Measurements from ENCODE around the gene ERGIC3.
"Not testable (repeated sequence)": the region's sequence is repeated elsewhere in the genome, so short reads cannot be mapped to it uniquely, and the experiment has no call there.

Gene ERGIC3

DNA sequence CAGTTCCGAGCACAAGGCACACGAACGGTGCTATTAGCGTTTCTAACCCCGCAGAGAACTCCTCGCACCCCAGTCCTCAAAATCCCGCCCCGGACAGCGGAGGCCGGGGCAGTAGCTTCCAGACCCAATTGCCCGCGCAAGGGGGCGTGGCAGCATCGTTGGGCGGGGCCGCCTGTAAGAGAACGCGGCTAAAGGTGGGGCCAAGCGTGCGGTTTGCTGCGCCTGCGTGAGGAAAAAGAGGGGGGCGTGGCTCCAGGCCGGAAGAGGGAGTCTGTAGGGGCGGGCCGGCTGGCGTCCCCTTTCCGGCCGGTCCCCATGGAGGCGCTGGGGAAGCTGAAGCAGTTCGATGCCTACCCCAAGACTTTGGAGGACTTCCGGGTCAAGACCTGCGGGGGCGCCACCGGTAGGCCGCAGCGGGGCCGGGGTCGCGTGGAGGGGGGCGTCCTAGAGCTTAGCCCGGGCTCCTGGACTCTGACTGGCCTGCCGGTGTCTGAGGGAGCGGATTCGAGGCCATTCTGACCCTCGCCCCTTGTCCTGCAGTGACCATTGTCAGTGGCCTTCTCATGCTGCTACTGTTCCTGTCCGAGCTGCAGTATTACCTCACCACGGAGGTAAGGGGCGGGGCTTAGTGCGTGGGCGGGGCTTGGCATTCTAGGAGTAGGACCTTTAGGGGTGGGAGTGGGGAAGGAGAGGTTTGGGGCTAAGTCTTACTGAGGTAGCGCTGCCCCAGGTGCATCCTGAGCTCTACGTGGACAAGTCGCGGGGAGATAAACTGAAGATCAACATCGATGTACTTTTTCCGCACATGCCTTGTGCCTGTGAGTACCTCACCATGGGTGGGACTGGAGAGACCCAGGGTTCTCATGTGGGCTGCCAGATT is at the start of gene ERGIC3:
ERGIC3 (plus strand) TSS at position 296 of the 880 bp plus-strand sequence; CDS start at position 316, 20 bp downstream.
- DNase-seq: peak; percentile 88

DNA sequence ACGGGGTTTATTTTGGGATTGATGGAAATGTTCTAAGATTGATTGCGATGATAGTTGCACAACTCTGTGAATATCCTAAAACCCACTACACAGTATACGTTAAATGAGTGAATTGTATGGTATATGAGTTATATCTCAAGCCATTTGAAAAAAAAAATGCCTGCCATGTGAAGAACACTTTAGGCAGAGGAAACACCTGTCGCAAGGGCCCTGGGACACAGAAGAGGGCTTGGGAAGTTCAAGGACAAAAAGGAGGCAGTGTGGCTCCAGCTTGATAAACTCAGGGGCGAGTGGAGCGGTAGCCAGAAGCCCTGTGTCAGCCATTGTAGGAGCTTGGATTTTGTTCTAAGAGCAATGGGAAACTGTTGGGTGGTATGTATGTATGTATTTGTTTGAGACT is 49.5 kb upstream of the ERGIC3 start:
- DNase-seq: no peak

DNA sequence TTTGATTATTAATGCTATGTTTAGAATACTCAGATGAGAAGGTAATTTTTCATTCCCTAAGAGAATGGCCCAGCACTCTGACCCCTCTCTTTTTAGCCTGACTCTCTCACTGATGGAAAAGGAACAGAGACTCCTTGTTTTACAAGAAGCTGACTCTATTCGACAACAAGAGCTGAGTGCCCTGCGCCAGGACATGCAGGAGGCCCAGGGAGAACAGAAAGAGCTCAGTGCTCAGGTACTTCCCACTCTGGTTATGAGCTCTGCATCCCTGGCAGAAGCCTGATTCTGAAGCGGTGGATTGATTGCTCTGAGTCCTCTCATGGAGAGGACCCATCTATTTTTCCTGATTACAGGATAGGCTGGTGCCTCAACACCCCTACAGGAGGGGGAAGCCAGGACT is 45.4 kb upstream of the ERGIC3 start:
- DNase-seq: no peak

DNA sequence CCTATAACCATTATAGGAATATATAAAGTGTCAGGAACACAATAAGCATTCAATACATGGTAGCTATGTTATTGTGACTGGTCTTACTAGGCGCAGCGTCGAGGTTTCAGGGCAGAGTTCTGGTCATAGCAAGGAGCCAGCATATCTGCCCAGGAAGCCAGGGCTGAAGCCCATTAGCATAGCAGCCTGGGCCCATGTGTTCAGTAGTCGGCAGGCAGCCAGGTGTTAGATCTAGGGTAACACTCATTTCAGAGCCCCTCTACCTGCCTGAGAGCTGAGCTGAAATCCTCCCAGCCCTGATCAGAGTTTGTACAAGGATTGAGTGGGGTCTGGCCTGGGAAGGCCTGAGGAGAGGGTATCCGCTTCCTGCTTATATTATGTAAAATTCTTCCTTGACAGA is 44.6 kb upstream of the ERGIC3 start:
- no peak for DNase-seq

DNA sequence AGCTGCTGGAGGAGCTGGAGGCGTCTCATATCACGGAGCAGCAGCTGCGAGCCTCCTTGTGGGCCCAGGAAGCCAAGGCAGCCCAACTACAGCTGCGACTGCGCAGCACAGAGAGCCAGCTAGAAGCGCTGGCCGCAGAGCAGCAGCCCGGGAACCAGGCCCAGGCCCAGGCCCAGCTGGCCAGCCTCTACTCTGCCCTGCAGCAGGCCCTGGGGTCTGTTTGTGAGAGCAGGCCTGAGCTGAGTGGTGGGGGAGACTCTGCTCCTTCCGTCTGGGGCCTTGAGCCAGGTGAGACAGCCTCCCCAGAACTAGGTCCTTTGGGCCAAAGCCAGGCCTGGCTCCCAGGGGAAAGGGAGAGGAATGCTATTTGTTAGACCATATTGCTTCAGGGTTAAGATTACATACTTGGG is 44.1 kb upstream of the ERGIC3 start:
- DNase-seq: no peak

DNA sequence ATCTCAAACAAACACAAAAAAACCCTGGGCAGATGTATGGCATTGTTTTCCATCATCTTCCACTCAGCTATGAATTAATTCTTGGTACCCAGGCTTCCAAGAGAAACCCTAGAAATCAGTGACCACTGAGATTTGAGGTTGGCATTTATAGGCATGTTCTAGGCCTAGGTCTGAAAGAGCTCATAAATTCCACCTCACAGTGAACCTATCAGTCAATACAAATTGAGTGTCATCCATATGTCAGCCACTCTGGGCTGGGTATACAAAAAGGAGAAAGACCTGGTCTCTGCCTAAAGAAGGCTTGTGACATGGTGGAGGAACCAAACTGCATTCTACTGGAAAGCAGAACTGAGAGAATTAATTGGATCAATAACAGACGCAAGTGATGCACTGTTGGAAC is 42.6 kb upstream of the ERGIC3 start:
- DNase-seq: no peak

DNA sequence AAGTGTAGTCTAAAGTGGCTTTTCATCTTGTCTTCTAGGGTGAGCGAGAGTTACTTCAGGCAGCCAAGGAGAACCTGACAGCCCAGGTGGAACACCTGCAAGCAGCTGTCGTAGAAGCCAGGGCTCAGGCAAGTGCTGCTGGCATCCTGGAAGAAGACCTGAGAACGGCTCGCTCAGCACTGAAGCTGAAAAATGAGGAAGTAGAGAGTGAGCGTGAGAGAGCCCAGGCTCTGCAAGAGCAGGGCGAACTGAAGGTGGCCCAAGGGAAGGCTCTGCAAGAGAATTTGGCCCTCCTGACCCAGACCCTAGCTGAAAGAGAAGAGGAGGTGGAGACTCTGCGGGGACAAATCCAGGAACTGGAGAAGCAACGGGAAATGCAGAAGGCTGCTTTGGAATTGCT is 39.5 kb upstream of the ERGIC3 start:
- DNase-seq: no peak

DNA sequence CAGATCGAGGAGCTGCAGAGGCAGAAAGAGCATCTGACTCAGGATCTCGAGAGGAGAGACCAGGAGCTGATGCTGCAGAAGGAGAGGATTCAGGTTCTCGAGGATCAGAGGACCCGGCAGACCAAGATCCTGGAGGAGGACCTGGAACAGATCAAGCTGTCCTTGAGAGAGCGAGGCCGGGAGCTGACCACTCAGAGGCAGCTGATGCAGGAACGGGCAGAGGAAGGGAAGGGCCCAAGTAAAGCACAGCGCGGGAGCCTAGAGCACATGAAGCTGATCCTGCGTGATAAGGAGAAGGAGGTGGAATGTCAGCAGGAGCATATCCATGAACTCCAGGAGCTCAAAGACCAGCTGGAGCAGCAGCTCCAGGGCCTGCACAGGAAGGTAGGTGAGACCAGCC is 38.6 kb upstream of the ERGIC3 start:
- no peak for DNase-seq

DNA sequence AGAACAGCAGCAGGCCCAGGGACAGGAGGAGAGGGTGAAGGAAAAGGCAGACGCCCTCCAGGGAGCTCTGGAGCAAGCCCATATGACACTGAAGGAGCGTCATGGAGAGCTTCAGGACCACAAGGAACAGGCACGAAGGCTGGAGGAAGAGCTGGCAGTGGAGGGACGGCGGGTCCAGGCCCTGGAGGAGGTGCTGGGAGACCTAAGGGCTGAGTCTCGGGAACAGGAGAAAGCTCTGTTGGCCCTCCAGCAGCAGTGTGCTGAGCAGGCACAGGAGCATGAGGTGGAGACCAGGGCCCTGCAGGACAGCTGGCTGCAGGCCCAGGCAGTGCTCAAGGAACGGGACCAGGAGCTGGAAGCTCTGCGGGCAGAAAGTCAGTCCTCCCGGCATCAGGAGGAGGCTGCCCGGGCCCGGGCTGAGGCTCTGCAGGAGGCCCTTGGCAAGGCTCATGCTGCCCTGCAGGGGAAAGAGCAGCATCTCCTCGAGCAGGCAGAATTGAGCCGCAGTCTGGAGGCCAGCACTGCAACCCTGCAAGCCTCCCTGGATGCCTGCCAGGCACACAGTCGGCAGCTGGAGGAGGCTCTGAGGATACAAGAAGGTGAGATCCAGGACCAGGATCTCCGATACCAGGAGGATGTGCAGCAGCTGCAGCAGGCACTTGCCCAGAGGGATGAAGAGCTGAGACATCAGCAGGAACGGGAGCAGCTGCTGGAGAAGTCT is 37.9 kb upstream of the ERGIC3 start:
- DNase-seq: no peak

DNA sequence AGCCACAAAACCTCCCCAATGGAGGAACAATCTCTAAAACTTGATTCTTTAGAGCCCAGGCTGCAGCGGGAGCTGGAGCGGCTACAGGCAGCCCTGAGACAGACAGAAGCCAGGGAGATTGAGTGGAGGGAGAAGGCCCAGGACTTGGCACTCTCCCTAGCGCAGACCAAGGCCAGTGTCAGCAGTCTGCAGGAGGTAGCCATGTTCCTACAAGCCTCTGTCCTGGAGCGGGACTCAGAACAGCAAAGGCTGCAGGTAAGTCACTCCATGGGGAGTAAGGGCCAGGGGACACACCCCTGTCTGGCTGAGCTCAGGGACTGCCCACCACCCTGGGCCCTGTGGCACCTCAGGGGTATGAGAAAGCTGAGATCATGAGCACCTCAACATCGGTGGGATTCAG is 37.1 kb upstream of the ERGIC3 start:
- no peak for DNase-seq

DNA sequence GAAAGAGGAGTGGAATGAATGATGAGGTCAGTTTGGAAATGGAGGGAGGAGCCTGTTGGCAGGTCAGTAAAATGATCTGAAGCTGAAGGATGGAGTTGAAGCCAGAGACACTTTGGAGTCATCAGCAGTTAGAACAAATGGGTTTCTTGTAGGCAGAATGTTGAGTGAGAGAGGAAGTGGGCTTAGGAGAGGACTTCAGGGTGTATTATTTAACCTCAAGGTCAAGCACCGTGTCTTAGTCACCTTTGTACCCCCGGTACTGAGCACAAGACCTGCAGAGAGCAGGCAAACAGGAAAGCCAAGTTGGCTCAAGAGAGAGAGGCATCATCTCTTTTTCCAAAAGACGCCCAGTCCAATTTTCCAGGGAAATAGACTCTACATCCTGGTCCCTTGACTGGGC is 35.7 kb upstream of the ERGIC3 start:
- no peak for DNase-seq

DNA sequence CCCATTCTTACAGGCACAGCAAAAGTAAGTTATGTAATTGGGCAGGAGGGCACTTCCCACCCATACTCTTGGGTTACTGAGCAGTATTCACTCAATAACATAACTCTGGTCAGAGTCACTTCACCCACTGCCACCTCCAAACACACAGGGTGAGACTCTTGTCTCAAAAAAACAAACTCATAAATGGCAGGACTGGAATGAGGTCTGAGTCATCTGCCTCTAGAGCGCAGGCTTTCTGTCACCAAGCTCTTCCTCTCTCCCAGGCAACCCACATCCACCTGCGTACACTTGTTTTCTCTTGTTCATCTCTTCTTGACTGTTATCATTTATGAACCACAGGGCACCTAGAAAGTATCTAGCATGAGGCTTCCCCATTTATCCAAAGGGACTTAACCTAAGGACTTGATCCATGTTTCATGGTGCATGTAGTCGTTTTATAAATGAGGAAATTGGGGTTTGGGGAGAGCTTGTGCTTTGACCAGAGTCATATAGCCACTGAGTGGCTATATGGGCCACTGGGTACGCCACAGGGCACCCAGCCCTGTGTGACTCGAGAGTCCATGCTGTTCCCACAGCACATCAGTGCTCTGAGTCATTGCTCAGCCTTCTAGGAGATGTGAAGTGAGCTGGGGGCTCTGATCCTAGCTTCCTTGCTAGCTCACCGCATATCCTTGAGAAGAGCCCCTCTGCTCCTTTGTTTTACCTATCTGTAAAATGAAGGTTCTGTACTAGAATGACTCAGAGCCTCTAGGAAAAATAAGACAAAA is 34.8 kb upstream of the ERGIC3 start:
- no peak for DNase-seq

DNA sequence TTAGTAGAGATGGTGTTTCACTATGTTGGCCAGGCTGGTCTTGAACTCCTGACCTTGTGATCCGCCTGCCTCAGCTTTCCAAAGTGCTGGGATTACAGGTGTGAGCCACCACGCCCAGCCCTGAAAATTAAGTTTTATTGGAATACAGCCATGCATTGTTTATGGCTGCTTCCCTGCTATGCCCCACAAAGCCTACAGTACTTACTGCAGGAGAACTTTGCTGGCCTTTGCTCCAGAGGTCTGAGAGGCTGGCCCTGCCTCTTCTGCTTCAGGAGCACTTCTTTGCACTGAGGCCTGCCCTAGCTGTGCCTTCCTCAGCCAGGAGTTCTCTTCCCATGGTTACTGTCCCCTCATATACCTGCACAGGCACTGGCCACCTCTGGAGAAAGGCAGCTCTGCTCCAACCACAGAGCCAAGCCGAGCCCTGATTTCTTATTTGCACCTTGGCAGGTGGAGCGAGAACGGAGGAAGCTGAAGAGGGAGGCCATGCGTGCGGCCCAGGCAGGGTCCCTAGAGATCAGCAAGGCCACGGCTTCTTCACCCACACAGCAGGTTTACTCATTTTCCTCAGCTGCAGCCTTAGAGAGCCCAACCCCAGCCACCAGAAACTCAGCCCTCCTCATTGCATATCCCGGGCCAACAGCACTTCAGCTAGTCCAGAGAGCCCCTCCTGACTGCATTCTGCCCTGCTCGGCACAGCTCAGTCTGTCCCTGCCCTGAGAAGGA is 33.2 kb upstream of the ERGIC3 start:
- no peak for DNase-seq

DNA sequence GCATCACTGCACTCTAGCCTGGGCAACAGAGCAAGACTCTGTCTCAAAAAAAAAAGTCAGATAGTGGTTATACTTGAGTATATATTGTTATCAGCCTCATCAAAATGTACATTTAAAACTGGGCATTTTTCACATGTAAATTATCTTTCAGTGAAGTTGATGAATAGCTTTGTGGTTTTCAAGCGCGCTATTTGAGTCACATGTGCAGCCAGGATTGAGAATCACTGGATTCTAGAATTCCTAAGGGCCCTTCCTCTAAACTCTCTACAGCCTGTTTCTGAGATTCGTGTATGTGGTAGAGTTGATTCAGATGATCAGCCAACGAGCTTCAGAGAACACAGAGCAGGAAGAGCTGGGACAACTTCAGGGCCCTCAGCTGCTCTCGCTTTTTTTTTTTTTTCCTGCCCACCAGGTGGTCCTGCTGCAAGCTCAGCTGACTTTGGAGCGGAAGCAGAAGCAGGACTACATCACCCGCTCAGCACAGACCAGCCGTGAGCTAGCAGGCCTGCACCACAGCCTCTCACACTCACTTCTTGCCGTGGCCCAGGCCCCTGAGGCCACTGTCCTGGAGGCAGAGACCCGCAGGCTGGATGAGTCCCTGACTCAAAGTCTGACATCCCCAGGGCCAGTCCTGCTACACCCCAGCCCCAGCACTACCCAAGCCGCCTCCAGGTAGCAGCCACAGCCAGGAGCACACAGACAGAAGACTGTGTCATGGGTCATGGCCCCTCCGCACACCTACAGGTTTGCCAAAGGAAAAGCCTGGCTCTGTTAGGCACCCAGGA is 30.7 kb upstream of the ERGIC3 start:
- DNase-seq: no peak

DNA sequence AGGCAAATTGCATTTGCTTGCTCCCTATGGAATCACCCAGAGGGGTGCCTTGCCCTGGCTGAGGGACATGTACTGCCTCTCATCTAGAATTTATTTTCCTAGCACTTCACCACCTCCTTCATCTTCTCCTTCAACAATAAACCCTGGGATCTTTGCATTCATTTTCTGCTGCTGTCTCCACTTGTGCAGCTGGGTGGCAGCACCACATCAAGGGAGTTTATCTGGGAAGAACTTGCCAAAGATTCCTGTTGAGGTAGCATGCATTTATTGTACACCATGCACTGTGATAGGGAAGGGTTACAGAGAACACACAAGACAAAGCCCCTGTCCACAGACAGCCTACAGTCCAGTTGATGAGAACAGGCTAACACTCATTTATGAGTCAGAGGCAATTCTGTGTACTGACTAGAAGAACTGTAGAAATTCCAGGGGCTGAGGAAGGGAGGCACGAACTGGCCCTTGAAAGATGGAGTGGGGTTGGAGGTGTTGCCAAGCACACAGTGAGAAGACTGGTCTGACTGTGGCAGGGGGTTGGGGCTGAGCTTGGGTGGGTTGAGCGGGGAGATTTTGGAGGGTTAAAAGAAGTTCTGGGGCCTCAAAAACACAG is 30.0 kb upstream of the ERGIC3 start:
- no peak for DNase-seq

DNA sequence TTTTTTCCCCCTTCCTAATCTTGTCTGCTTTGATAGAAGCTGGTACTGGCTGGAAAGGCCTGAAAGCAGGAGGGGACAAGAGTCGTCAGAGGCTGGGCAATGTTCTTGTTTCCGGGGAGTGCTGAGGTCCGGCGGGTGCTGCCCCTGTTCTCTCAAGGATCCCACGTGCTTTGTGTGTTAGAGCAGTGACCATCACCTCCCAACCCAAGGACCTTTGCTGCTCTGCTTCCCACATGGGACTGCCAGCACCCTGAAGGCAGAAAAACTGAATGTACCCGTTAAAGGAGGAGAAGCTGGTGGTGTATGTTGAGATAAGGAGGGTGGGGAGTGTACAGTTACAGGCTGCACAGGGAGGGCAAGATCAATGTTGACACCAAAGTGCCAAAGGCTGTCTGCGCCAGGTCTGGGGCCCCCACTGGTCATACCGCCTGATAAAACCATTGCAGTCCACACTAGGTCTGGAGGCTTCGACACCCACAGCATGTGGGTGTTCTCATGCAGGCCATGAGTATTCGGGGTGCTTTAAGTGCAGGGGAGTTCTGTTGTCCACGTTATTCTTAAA is 27.4 kb upstream of the ERGIC3 start:
- no peak for DNase-seq

DNA sequence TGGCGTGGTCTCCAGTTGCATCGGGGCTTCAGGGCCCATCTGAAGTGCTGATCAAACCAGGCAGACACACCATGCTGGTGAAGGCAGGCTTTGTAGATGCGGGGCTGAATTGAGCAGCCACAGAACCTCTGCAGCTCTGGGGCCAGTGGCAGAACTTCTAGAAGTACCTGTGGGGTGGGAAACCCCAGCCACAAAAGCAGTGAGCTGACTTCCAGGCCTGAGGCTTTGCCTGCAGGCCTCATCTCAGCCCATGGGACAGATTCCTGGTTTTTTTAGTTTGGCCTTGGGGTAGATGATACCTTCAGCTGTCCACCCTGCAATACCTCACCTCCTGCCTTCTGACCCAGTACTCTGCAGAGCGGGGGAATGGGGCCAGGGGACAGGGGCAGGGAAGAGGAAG is 26.5 kb upstream of the ERGIC3 start:
- no peak for DNase-seq

DNA sequence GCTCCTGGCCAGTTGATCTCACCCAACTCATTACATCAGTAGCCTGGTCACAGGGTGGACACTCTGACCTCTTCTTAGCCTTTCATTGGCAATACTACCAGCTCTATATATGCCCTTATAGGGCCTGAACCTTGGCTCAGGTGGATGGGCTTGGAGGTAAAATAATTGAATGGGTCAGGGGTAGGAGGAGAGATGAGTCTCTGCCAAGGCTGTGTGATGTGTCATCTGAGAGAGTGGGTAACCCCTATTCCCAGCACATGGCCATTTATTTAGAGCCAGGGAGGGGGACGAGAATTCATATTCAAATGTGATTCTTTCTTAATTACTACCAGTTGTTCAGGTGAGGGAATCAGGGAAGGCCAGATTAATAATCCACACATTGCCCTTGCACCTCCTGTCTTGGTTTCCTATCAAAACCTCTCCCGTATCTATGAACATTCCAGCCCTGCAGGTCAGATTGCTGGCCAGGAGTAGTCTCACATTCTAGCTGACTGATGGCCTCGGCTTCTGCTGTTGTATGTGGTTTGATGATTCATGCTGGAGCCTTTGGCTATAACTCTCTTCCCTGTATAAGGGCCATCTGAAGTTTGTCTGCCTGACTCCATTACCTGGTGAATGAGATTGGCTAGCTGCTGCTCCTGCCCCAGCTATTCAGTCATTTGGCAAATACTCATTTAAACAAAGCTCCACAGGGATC is 25.8 kb upstream of the ERGIC3 start:
- DNase-seq: no peak

DNA sequence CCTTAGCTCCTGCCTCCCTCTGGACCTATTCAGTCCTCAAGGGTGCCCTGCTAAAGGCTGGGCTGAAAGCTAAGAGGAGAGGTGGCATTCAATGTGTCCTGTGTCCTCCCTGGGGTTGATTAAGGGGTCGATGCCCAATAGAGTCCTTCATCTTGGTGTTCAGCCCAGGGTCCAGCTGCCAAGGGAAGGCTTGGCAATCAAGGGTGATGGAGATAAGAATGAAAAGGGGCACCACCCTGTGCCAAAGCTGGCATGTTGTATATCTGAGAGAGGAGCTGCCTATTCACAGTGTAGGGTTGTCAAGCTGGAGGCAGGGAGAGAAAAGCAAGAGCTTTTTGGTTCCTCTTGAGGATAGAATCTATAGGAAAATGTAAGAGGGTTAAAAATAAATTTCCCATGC is 24.8 kb upstream of the ERGIC3 start:
- DNase-seq: no peak

DNA sequence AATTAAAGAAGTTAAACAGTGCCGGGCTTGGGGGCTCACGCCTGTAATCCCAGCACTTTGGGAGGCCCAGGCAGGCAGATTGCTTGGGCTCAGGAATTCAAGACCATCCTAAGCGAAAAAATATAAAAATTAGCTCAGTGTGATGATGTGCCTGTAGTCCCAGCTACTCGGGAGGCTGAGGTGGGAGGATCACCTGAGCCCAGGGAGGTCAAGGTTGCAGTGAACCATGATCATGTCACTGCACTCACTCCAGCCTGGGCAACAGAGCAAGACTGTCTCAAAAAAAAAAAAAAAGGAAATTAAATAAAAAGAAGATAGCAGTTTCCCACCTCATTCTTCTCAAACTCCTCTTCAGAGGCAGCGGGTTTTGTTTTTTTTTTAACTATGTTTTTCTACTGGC is 24.1 kb upstream of the ERGIC3 start:
- not testable (repeated sequence) for DNase-seq

DNA sequence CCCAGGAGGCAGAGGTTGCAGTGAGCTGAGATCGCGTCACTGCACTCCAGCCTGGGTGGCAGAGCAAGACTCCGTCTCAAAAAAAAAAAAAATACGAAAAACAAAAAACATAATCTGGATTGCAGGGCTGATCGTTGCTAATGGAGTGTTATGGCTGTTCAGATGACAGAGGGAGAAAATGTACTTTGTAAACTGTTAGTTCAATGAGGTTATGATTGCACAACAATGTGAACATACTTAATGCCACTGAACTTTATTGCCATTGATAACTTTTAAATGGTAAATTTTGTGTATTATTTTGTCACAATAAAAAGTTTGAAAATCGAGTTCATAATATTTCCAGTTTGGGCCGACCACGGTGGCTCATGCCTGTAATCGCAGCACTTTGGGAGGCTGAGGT is 22.9 kb upstream of the ERGIC3 start:
- DNase-seq: no peak
